K562 (cell line): ENCODE measurements around the gene ZFYVE16. TPM values are rescaled to one million over a fixed set of nuclear protein-coding genes. Genes with fewer than 3 reads are reported as not detected.

Experiments used
- ARHGAP35 ChIP-seq: fragments of 450-650 bp; IDR thresholded peaks from 2 replicates; pipeline ENCODE4 v1.6.1; 2018; ENCODE audit not compliant: partially characterized antibody
- ATF3 ChIP-seq, 2 experiments: fragments of 450-650 bp in 1 of 2; sonication (generic) in 1 of 2; formaldehyde crosslinking in 1 of 2; IDR thresholded peaks in 1 of 2; conservative IDR thresholded peaks in 1 of 2; 2 replicates each; pipeline versions ENCODE4 v1.6.1 to v1.8.1; 2016 to 2023; ENCODE audit warnings: mild to moderate bottlenecking in 2 of 2, moderate library complexity in 2 of 2, inconsistent platforms in 1 of 2, missing genetic modification reagents in 1 of 2
- ATF7 ChIP-seq: fragments of 450-650 bp; IDR thresholded peaks from 2 replicates; pipeline ENCODE4 v1.7.1; 2014; ENCODE audit warnings: mild to moderate bottlenecking, moderate library complexity
- NCOR1 ChIP-seq: fragments of 450-650 bp; IDR thresholded peaks from 2 replicates; pipeline ENCODE4 v1.6.1; 2016; ENCODE audit warnings: mild to moderate bottlenecking, moderate library complexity
- NFIC ChIP-seq: fragments of 450-650 bp; IDR thresholded peaks from 2 replicates; pipeline ENCODE4 v1.6.1; 2017; ENCODE audit warnings: mild to moderate bottlenecking, inconsistent platforms
- NR2C1 ChIP-seq, 2 experiments: fragments of 450-650 bp; IDR thresholded peaks; 2 replicates each; pipeline ENCODE4 v1.6.1; 2017; ENCODE audit warnings: mild to moderate bottlenecking in 2 of 2, antibody characterized with exemption in 1 of 2, inconsistent platforms in 1 of 2, missing compliant biosample characterization in 1 of 2, missing genetic modification characterization in 1 of 2
- POLR2G ChIP-seq: fragments of 200-400 bp; formaldehyde crosslinking; IDR thresholded peaks from 2 replicates; pipeline ENCODE4 v1.6.1; 2017; ENCODE audit warnings: low read depth, mild to moderate bottlenecking, antibody characterized with exemption, low read length, moderate library complexity
- RB1 ChIP-seq: fragments of 450-650 bp; IDR thresholded peaks from 2 replicates; pipeline ENCODE4 v1.6.1; 2017; ENCODE audit warnings: low read depth, mild to moderate bottlenecking
- SIX5 ChIP-seq, 2 experiments: IDR thresholded peaks; 2 replicates each; pipeline ENCODE4 v1.6.1; 2011; ENCODE audit warnings: low read length in 2 of 2, borderline replicate concordance in 1 of 2, low read depth in 1 of 2, mild to moderate bottlenecking in 1 of 2, moderate library complexity in 1 of 2; ENCODE audit not compliant: insufficient read depth in 1 of 2
- SRF ChIP-seq, 2 experiments: fragments of 250-450, 450-650 bp in 1 of 2; sonication (Bioruptor Pico) in 1 of 2; sonication (generic) in 1 of 2; formaldehyde crosslinking; IDR thresholded peaks; 2 replicates each; pipeline versions ENCODE4 v1.5.0 to v1.5.1; 2020 to 2022; ENCODE audit warnings: mild to moderate bottlenecking in 1 of 2, missing genetic modification reagents in 1 of 2
- TARDBP ChIP-seq: fragments of 450-650 bp; IDR thresholded peaks from 2 replicates; pipeline ENCODE4 v1.6.1; 2016
- ZBTB7A ChIP-seq: IDR thresholded peaks from 2 replicates; pipeline ENCODE4 v1.6.1; 2011; ENCODE audit warnings: low read depth, mild to moderate bottlenecking, low read length, moderate library complexity, borderline replicate concordance; ENCODE audit not compliant: control insufficient read depth
- ZFP1 ChIP-seq: fragments of 450-650 bp; formaldehyde crosslinking; IDR thresholded peaks from 2 replicates; pipeline ENCODE4 v1.4.0; 2020; ENCODE audit warnings: mild to moderate bottlenecking, mixed read lengths
- ZNF134 ChIP-seq: fragments of 250-450 bp; sonication (Bioruptor Pico); conservative IDR thresholded peaks from 2 replicates; pipeline ENCODE4 v1.4.0; 2020
- polyA plus RNA-seq, 8 experiments: library from polyadenylated mRNA; depleted of rRNA in 4 of 8; stranded (reverse) in 5 of 8; unstranded in 3 of 8; fragments of >200 nt; fragmentation: Nextera tagmentation in 2 of 8; fragmentation: Illumina TruSeq in 1 of 8; extraction: Ambion mirVana in 2 of 8; extraction: Trizol in 1 of 8; gene quantifications; 2 replicates each; pipeline versions ENCODE4 v1.2.1 to v1.2.3, GENCODE V29; 2011 to 2014; ENCODE audit warnings: inconsistent platforms in 1 of 8, missing spikeins in 1 of 8
- total RNA-seq, 7 experiments: library from RNA; depleted of rRNA in 6 of 7; stranded (reverse); fragments of >200 nt in 6 of 7; fragmentation: Illumina TruSeq in 2 of 7; extraction: Trizol in 2 of 7; gene quantifications; 2 replicates each; pipeline versions ENCODE4 v1.2.1 to v1.2.3, GENCODE V29; 2011 to 2021; ENCODE audit warnings: low replicate concordance in 1 of 7

The ZFYVE16 gene
- total and polyA plus RNA-seq, 9 of the 15 experiments (the other 6 are each of a cell fraction or from before 2014, with no cell fraction given), result 6.0 to 18.9 (median 12.5) TPM

GRCh38 chr5:80411589-80412219, 3.8 kb downstream of the ZFYVE16 start (continued):
- TF ChIP-seq ATF3 (IDR thresholded peaks at IDR 0.05) (peak; percentile 42; the same call in 1 of the 2 replicates), ATF3 (CRISPR knock-in tag; conservative IDR thresholded peaks at IDR 0.05) (no peak), TARDBP (no peak), SRF (CRISPR knock-in tag; IDR thresholded peaks at IDR 0.05) (no peak), RB1 (no peak), ARHGAP35 (no peak), ATF7 (0 out of 2 replicates have a peak, but pooled peaks have one; percentile 26), ZNF134 (CRISPR knock-in tag) (no peak), ZBTB7A (no peak), POLR2G (no peak), NR2C1 (IDR thresholded peaks at IDR 0.05) (no peak), NR2C1 (tag; IDR thresholded peaks at IDR 0.05) (no peak), SIX5 (IDR thresholded peaks at IDR 0.05; ENCODE audit: borderline replicate concordance in 1 of 2, insufficient read depth in 1 of 2, low read depth in 1 of 2, low read length in 2 of 2) (no peak), NCOR1 (no peak), ZFP1 (CRISPR knock-in tag) (no peak), NFIC (peak; percentile 81)
- TF ChIP-seq, all 486 proteins: peak for 8
